K562 (cell line): Measurements from ENCODE around the gene SENP7. TPM values are rescaled to one million over a fixed set of nuclear protein-coding genes. Genes with fewer than 3 reads are reported as not detected.
A peak's percentile ranks its signal among the peaks of the same experiment; 100 is the strongest.

Experiments
- CEBPG ChIP-seq, 3 experiments: fragments of 200-800 bp in 1 of 3; sonication (Bioruptor generic) in 1 of 3; sonication (generic) in 1 of 3; formaldehyde crosslinking in 1 of 3; IDR thresholded peaks in 2 of 3; conservative IDR thresholded peaks in 1 of 3; 2 replicates each; pipeline versions ENCODE4 v1.6.1 to v1.8.0; 2016 to 2022; ENCODE audit warnings: missing compliant biosample characterization in 2 of 3, missing genetic modification characterization in 2 of 3, mild to moderate bottlenecking in 1 of 3, missing genetic modification reagents in 1 of 3
- DDX20 ChIP-seq: fragments of 450-650 bp; IDR thresholded peaks from 2 replicates; pipeline ENCODE4 v1.6.1; 2016; ENCODE audit warnings: missing genetic modification characterization, low read depth, mild to moderate bottlenecking, missing compliant biosample characterization, moderate library complexity
- EP400 ChIP-seq: fragments of 450-650 bp; IDR thresholded peaks from 2 replicates; pipeline ENCODE4 v1.6.1; 2017; ENCODE audit warnings: antibody characterized with exemption, mild to moderate bottlenecking, moderate library complexity
- FUS ChIP-seq: fragments of 200-400 bp; formaldehyde crosslinking; optimal IDR thresholded peaks from 2 replicates; pipeline ENCODE3; 2017; ENCODE audit warnings: low read depth, low read length
- GABPB1 ChIP-seq: sonication (generic); formaldehyde crosslinking; IDR thresholded peaks from 2 replicates; pipeline ENCODE4 v1.8.0; 2022; ENCODE audit warnings: mild to moderate bottlenecking, missing genetic modification reagents
- HDAC8 ChIP-seq: fragments of 450-650 bp; IDR thresholded peaks from 2 replicates; pipeline ENCODE4 v1.6.1; 2016; ENCODE audit warnings: mild to moderate bottlenecking, missing genetic modification characterization, moderate library complexity, missing compliant biosample characterization
- MTA3 ChIP-seq: fragments of 450-650 bp; formaldehyde crosslinking; IDR thresholded peaks from 2 replicates; pipeline ENCODE4 v1.6.1; 2017; ENCODE audit warnings: mild to moderate bottlenecking, borderline replicate concordance
- PHB ChIP-seq: fragments of 250-450 bp; sonication (Bioruptor Pico); IDR thresholded peaks from 2 replicates; pipeline ENCODE4 v1.5.0; 2021
- SIN3A ChIP-seq, 2 experiments: fragments of 150-350 bp in 1 of 2; IDR thresholded peaks; 2 replicates each; pipeline ENCODE4 v1.6.1; 2011 to 2016; ENCODE audit warnings: borderline replicate concordance in 2 of 2, low read depth in 2 of 2, low read length in 2 of 2, mild to moderate bottlenecking in 2 of 2, moderate library complexity in 2 of 2; ENCODE audit not compliant: control insufficient read depth in 1 of 2
- SRSF1 ChIP-seq: fragments of 200-400 bp; formaldehyde crosslinking; IDR thresholded peaks from 2 replicates; pipeline ENCODE4 v1.6.1; 2017; ENCODE audit warnings: mild to moderate bottlenecking, low read depth, low read length, moderate library complexity
- TAF9B ChIP-seq: fragments of 450-650 bp; IDR thresholded peaks from 2 replicates; pipeline ENCODE4 v1.6.1; 2018; ENCODE audit warnings: mild to moderate bottlenecking; ENCODE audit not compliant: partially characterized antibody
- TOE1 ChIP-seq, 2 experiments: fragments of 450-650 bp in 1 of 2; sonication (generic) in 1 of 2; formaldehyde crosslinking in 1 of 2; IDR thresholded peaks; 2 replicates each; pipeline versions ENCODE4 v1.7.1 to v1.8.0; 2016 to 2022; ENCODE audit warnings: borderline replicate concordance in 2 of 2, mild to moderate bottlenecking in 2 of 2, antibody characterized with exemption in 1 of 2, inconsistent platforms in 1 of 2, low read depth in 1 of 2, missing genetic modification reagents in 1 of 2, moderate library complexity in 1 of 2
- ZNF23 ChIP-seq: fragments of 250-450 bp; sonication (Bioruptor Pico); IDR thresholded peaks from 2 replicates; pipeline ENCODE4 v1.4.0; 2020; ENCODE audit warnings: mild to moderate bottlenecking
- polyA plus RNA-seq, 8 experiments: library from polyadenylated mRNA; depleted of rRNA in 4 of 8; stranded (reverse) in 5 of 8; unstranded in 3 of 8; fragments of >200 nt; fragmentation: Nextera tagmentation in 2 of 8; fragmentation: Illumina TruSeq in 1 of 8; extraction: Ambion mirVana in 2 of 8; extraction: Trizol in 1 of 8; gene quantifications; 2 replicates each; pipeline versions ENCODE4 v1.2.1 to v1.2.3, GENCODE V29; 2011 to 2014; ENCODE audit warnings: inconsistent platforms in 1 of 8, missing spikeins in 1 of 8
- total RNA-seq, 7 experiments: library from RNA; depleted of rRNA in 6 of 7; stranded (reverse); fragments of >200 nt in 6 of 7; fragmentation: Illumina TruSeq in 2 of 7; extraction: Trizol in 2 of 7; gene quantifications; 2 replicates each; pipeline versions ENCODE4 v1.2.1 to v1.2.3, GENCODE V29; 2011 to 2021; ENCODE audit warnings: low replicate concordance in 1 of 7
- TF ChIP-seq, protein P1 (sequence below): fragments of 200-800 bp; sonication (Bioruptor generic); IDR thresholded peaks from 2 replicates; pipeline ENCODE4 v1.6.1; 2016; ENCODE audit warnings: missing genetic modification characterization, missing compliant biosample characterization
- TF ChIP-seq, protein P2 (sequence below): fragments of 450-650 bp; IDR thresholded peaks from 2 replicates; pipeline ENCODE4 v1.6.1; 2016; ENCODE audit warnings: missing biosample characterization, missing genetic modification characterization
- TF ChIP-seq, protein P3 (sequence below): fragments of 450-650 bp; IDR thresholded peaks from 2 replicates; pipeline ENCODE4 v1.6.1; 2017; ENCODE audit warnings: mild to moderate bottlenecking, moderate library complexity
- TF ChIP-seq, protein P4 (sequence below): fragments of 250-450 bp; sonication (Bioruptor Pico); IDR thresholded peaks from 2 replicates; pipeline ENCODE4 v1.4.0; 2020

Gene SENP7
- total and polyA plus RNA-seq, 9 of the 15 experiments (the other 6 are each of a cell fraction or from before 2014, with no cell fraction given) = 4.1 to 21.9 (median 10.7) TPM

DNA sequence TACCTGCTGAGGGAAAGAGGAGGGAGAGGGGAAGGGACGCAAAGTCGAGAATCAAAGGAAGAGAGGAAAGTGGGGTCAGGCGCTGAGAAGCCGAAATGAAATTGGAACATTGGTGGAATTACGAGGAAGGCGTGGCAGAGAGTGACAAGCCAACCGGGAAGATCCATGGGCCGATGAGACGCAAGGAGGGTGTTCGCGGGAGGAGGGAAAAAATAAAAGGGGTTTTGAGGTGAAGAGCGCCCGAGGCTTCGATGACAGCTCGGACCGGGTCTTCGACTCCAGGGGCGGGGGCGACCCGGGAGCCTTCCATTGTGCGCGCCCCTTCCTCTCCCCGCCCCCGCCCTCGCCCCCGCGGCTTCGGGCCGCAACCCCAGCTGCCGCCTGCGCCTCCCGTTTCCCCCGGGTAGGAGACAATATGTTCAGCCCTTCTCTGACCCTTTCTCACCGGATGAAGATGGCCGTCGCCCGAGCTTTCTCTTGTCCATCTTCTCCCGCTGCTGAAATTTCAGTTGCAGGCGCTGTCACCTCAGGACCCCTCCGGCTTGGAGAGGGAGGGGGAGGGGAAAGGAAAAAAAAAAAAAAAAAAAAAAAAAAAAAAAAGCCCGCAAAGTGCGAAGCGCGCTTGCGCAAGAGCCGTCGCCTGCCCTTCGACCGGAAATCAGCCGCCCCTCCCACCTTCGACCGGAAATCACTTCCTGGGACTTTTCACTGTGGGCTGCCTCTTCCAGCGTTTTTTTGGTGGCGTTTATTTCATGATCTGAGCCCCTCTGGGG is at the start of gene SENP7 (continued):
- TF ChIP-seq SIN3A (IDR thresholded peaks at IDR 0.05; ENCODE audit: borderline replicate concordance in 2 of 2, control insufficient read depth in 1 of 2, low read depth in 2 of 2, low read length in 2 of 2) (peak; percentile 24 to 92; a peak in 1 of 4 replicates), EP400 (peak; percentile 37; the same call in 1 of the 2 replicates), CEBPG (CRISPR knock-in tag; IDR thresholded peaks at IDR 0.05) (peak; percentile 65; the same call in 1 of the 2 replicates), CEBPG (tag; conservative IDR thresholded peaks at IDR 0.05 in 1 of 2, IDR thresholded peaks at IDR 0.05 in 1 of 2) (peak; percentile 86 to 92), DDX20 (no peak), GABPB1 (CRISPR knock-in tag) (peak; percentile 68), SRSF1 (no peak), ZNF23 (CRISPR knock-in tag) (no peak), FUS (no peak), HDAC8 (no peak), TAF9B (peak; percentile 36), TOE1 (IDR thresholded peaks at IDR 0.05; ENCODE audit: borderline replicate concordance) (0 out of 2 replicates have a peak, but pooled peaks have one; percentile 28), TOE1 (CRISPR knock-in tag; IDR thresholded peaks at IDR 0.05; ENCODE audit: borderline replicate concordance, low read depth) (no peak), MTA3 (no peak), PHB (no peak)
- TF ChIP-seq, protein P1, sequence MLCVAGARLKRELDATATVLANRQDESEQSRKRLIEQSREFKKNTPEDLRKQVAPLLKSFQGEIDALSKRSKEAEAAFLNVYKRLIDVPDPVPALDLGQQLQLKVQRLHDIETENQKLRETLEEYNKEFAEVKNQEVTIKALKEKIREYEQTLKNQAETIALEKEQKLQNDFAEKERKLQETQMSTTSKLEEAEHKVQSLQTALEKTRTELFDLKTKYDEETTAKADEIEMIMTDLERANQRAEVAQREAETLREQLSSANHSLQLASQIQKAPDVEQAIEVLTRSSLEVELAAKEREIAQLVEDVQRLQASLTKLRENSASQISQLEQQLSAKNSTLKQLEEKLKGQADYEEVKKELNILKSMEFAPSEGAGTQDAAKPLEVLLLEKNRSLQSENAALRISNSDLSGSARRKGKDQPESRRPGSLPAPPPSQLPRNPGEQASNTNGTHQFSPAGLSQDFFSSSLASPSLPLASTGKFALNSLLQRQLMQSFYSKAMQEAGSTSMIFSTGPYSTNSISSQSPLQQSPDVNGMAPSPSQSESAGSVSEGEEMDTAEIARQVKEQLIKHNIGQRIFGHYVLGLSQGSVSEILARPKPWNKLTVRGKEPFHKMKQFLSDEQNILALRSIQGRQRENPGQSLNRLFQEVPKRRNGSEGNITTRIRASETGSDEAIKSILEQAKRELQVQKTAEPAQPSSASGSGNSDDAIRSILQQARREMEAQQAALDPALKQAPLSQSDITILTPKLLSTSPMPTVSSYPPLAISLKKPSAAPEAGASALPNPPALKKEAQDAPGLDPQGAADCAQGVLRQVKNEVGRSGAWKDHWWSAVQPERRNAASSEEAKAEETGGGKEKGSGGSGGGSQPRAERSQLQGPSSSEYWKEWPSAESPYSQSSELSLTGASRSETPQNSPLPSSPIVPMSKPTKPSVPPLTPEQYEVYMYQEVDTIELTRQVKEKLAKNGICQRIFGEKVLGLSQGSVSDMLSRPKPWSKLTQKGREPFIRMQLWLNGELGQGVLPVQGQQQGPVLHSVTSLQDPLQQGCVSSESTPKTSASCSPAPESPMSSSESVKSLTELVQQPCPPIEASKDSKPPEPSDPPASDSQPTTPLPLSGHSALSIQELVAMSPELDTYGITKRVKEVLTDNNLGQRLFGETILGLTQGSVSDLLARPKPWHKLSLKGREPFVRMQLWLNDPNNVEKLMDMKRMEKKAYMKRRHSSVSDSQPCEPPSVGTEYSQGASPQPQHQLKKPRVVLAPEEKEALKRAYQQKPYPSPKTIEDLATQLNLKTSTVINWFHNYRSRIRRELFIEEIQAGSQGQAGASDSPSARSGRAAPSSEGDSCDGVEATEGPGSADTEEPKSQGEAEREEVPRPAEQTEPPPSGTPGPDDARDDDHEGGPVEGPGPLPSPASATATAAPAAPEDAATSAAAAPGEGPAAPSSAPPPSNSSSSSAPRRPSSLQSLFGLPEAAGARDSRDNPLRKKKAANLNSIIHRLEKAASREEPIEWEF (CRISPR knock-in tag) = 0 out of 2 replicates have a peak, but pooled peaks have one; percentile 39
- TF ChIP-seq, protein P2, sequence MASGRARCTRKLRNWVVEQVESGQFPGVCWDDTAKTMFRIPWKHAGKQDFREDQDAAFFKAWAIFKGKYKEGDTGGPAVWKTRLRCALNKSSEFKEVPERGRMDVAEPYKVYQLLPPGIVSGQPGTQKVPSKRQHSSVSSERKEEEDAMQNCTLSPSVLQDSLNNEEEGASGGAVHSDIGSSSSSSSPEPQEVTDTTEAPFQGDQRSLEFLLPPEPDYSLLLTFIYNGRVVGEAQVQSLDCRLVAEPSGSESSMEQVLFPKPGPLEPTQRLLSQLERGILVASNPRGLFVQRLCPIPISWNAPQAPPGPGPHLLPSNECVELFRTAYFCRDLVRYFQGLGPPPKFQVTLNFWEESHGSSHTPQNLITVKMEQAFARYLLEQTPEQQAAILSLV (tag) = no peak
- TF ChIP-seq, protein P3, sequence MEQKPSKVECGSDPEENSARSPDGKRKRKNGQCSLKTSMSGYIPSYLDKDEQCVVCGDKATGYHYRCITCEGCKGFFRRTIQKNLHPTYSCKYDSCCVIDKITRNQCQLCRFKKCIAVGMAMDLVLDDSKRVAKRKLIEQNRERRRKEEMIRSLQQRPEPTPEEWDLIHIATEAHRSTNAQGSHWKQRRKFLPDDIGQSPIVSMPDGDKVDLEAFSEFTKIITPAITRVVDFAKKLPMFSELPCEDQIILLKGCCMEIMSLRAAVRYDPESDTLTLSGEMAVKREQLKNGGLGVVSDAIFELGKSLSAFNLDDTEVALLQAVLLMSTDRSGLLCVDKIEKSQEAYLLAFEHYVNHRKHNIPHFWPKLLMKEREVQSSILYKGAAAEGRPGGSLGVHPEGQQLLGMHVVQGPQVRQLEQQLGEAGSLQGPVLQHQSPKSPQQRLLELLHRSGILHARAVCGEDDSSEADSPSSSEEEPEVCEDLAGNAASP = no peak
- TF ChIP-seq, protein P4, sequence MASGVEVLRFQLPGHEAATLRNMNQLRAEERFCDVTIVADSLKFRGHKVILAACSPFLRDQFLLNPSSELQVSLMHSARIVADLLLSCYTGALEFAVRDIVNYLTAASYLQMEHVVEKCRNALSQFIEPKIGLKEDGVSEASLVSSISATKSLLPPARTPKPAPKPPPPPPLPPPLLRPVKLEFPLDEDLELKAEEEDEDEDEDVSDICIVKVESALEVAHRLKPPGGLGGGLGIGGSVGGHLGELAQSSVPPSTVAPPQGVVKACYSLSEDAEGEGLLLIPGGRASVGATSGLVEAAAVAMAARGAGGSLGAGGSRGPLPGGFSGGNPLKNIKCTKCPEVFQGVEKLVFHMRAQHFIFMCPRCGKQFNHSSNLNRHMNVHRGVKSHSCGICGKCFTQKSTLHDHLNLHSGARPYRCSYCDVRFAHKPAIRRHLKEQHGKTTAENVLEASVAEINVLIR = no peak
